Activated CD8-positive, alpha-beta memory T cell treated with anti-CD3 and anti-CD28 coated beads, Interleukin-2, amount 50 U/mL, for 48 hours (primary cell): ENCODE measurements around the gene TRMT2A.

Source experiments
- DNase-seq: peaks from one replicate; pipeline ENCODE4 v3.0.0-alpha.2; 2020

The TRMT2A gene

GRCh38 chr22:20062043-20062765 is 54.8 kb downstream of the TRMT2A start:
- DNase-seq, result no peak
